GM18909 (cell line): ENCODE results near the gene ASIC2.

Source experiments
- ATAC-seq: cut with Tn5 transposase; IDR thresholded peaks from one replicate; pipeline ENCODE4 v1.9.1; 2021; ENCODE audit warnings: mild to moderate bottlenecking; ENCODE audit not compliant: unreplicated experiment, poor library complexity

ASIC2 gene

DNA sequence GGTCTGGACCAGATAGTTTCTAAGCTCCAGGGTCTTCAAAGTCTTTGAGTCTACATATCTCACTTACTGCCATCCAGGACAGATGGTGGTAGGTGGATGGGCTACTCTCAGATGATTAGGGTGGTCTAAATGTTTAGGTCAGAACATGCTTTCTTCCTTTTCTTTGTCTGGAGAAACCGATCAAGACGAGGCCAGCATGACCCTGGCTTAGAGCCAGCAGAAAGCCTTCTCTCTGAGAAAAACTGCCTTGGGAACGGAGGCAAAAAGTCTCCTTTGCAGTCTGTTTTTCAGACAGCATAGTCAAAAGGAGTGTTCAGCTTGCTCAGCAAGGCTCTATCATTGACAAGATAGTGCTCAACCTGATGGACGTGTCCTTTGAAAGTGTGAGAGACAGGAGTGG lies 252.6 kb downstream of the ASIC2 start:
- ATAC-seq, result no peak

DNA sequence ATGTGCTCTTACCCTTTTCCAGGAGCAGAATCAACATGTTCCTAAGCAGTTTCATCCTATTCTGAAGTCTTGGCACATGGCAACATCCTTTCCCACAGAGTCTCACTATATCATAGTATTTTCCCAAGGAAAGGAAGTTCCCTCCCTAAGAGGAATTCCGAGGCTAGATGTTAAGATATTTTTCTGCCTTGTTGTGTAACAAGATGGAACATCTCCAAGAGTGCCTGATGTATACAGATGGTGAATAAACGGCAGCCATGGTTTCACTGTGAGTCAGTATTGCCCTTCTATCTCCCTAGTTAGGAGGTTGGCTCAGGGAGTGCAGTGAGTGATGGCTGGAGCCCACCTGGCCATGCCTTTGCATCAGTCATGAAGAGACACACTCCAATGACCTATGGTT lies 253.2 kb downstream of the ASIC2 start:
- no peak for ATAC-seq

DNA sequence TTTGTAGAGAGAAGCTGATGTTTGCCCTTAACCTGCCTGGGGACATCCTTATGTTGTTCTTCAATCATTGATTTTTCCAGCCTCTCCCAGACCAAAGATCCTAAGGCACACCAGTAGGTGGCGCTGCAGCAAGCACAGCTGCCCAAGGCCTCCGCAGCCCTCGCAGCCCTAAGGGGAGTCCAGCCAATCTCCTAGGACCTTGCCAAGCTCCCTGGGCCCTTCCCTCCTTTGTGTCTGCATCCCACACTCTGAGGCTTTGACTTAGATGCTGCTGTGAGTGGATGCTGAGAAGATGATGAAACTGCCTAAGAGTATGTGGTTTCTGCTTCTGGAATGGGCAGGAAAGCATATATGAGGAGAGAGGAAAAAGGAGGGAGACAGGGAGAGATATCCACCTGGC lies 254.4 kb downstream of the ASIC2 start:
- ATAC-seq, result no peak

DNA sequence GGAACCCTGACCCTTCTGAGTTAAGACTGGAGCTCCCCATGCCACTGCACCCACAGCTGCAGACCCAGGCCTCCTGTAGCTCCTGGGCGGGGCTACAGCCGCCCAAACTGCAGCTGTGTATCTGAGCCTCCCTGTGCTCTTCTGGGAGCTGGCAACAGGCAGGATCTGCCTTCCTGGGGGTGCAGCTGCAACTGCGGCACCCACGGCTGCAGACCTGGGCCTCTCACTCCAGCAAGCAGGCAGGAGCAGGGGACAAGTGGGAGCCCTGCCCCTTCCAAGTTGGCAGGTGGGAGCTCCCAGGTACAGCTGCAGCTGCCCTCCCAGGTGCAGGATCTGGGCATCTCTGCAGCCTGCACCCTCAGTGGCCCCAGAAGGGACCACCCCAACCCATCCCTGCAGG lies 259.9 kb downstream of the ASIC2 start:
- ATAC-seq, result no peak

DNA sequence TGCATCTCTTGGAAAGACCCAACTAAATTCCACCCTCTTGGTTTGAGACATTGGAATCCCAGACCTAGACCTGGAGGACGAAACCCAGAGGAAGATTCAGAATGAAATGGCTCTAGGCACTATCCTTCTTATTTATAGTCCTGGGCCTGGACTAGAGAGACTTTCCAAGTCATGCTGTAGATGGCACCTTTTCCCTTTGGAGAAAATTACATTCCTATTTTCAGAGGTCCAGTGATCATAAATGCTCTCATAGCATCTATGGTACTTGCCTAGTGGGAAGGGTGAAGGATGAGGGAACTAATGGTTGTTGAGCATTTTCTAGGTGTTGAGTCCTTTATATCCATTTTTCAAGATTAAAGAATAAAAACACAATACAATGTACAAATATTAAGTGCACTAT lies 264.3 kb downstream of the ASIC2 start:
- no peak for ATAC-seq

DNA sequence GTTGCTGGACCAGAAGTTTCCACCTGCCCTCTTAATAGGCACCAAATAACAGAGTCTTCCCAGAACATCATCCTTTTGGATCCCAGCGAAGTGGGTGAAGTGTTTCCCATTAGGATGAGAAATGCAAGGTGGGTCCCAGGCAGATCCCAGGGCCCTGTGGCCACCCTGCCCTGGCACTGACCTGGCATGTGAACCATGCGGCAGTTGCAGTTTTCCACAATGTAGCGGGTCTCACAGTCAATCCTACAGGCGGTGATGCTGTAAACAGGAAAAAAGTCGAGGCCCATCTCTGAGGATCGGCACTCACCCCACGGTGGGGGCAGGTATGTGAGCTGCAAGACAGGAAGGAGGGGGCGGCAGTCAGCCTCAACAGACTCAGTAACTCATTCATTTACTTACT lies 265.0 kb downstream of the ASIC2 start:
- ATAC-seq, result no peak

DNA sequence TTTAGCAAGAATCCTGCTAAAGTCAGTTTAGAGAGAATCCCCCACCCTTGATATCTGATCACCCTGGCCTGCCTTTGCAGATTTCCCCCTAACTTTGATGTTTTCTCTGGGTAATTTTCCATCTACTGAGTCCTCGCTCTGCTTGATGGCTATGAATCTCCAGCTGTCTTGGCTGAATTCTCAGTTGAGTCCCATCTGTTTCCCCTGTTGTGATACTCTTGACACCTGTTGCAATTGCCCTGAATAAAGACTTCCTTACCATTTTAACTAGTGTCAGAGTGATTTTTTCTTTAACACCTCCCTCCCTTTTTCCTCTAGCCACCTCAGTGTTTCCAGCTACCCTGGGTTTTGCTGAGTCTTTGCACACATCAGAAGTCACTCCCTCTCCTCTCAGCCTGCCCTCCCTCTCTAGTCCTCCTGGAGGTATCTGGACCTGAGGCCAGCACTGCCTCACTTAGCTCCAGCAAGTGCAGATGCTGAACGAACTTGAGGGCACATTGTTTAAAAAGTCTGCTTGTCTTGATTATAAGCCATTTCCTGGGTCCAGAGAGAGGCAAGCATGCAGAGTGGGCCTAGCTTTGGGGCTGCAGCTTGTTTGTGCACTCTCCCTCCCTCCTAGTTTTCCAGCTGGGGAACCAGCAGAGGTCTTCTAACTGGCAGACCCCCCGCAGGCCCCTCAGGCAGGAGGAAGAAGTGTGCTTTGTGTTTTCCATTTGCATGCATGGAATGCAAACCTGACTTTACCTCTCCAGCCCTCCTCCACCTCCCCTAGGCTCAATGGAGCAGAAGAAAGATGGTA lies 268.2 kb downstream of the ASIC2 start:
- ATAC-seq, result no peak

DNA sequence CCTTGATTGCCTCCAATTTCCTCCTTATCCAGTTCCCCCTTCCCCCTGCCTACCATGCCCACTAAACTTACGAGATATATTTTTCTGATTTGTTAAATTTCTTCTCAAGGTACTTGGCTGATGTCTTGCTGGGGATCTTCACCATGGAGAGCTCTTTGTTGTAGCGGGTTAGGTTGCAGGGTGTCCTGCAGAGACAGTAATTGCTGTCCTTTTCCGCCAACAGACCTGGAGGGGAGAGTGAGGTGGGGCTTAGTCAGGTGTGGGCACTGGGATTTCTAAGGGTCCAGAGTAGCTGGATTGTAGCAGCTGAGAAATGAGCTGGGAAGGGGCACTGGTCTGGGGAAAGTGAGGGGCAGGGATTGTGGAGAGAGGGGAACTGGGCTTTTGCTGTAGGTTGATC lies 269.3 kb downstream of the ASIC2 start:
- no peak for ATAC-seq

DNA sequence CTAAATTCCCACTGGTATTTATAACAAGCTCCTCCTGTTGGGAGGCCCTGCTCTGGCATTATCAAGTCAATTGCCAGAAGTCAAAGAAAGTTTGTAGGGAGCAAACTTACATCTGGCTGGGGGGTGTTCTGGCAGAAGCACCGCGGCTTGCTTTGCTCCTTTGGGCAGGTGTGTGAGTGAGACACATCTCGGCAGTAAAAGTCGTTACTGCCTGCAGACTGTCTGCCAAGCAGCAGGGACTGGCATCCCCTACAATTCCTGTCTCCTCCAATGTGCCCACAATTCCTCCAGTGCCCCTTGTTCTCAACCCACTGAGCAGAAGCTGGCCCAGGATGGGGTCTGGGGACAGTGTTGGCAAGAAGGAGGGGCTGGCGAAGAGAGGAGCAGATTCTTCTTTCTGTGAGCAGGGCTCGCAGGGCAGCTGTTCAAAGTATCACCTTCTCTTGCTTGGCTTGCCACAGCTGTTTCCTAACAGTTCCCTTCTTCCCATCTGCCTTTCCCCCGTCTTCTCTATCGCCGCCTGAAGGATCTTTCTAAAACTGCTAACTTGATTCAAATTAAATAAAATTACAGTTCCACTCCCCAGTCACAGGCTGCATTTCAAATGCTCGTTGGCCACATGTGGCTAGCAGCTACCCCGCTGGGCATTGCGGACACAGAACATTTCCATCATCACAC lies 271.2 kb downstream of the ASIC2 start:
- no peak for ATAC-seq

DNA sequence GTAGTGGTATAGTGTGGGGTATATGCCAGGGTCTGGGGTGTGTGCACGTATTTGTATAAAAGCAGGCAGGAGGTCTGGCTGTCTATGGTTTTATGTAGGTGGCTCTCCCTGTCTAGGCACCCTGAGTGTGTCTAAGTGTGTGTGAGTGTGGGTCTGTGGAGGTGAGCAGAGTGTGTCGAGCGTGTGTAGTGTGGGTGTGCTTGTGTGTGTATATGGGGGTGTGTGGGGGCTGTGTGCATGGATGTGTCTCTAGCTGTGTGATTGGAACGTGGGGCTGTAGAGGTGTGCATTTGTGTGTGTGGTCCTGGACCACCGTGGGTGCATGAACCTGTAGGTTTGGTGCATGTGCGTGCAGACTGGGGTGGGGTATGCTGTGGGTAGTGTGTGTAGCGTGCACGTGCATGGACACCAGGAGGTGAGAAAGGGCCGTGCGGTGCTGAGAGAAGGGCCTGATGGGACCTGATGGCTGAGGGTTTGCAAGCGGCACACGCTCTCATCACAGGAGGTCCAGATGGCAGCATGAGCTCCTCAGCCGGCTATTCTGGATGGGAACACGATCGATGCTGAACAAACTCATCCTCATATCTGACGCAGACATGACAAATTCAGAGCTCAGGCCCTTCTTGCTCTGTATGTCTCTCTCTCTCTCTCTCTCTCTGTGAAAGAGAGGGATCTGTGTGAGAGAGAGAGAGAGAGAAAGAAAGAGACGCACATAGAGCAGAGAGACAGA lies 273.8 kb downstream of the ASIC2 start:
- no peak for ATAC-seq

DNA sequence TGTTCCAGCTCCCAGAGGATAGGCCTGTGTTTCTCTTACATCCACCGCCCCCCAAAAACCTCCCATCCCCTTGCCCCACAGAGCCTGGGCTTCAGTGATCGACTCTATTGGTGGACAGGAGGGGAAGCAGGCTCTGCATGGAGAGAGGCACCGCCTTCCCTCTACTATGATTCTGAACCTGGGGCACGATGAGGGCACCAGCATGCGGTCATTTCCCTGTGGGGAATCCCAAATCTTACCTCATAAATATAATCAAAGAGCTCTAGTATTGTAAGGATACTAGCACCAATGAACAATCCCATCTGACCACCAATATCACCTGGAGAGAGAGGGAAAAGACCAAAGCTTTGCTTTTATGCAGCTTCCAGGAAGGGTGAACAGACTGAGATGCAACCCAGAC lies 275.7 kb downstream of the ASIC2 start:
- ATAC-seq, result no peak

DNA sequence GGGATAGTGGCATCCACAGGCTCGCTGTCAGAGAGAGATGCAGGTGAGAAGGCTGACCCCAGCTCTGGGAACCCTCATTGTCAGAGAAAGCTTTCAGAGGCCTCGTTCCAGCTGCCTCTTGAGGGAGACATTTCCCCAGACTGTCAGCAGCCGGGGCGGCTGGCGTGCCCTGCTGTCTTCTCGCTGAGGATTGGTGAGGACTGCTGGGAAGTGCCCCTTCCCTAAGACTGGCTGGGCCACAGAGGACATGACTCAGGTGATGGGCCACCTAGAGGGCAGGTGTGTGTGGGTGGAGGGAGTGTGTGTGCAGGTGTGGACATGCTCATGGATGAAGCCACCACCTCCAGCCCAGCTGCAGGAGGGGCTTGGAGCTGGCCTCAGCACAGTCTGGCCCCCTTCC lies 276.2 kb downstream of the ASIC2 start:
- no peak for ATAC-seq

DNA sequence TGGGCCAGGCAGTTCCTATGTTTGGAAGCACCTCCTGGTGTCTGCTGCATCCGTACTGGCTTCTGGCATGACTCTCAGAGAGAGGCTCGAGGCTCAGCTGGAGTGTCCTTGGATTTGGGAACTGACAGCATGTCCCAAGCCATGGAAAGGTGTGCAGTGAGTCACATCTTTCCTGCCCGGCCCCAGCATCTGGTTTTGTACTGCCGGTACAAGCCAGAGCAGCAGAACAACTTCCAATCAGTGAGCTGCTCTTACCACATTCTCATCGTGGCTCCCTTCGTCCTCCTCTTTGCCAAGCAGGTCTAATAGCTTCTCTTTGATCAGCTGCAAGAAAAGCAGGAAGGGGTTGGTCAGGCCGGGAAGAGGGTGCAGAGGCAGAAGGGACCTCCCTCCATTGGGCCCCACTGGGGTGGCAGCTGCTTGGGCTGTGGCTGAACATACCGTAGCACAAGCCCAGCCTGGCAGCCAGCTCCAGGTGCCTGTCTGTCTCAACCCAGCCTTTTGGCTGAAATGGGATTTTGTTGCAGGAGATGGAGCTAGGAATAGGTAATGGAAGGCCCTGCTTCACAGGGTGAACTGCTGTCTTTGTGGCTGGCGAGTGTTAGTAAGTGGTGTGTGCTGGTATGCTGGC lies 277.3 kb downstream of the ASIC2 start:
- no peak for ATAC-seq

DNA sequence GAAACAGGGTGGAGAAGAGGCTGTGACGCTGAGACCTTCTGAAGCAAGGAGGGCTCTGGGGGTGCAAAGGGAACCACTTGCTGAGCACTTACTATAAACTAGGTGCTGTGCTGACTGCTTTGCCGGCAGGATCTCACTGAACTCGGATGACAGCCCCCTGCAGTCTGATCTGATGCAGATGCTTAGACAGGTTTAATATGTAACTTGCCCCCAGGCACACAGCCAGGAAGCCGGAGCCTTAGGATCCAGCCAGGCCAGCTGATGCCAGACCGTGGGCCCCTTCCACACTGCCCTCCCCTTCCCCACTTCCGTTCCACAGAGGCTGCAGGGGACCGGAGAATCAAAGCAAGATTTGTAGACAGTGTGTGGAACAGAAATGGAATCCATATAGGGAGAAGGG lies 278.3 kb downstream of the ASIC2 start:
- ATAC-seq, result no peak

DNA sequence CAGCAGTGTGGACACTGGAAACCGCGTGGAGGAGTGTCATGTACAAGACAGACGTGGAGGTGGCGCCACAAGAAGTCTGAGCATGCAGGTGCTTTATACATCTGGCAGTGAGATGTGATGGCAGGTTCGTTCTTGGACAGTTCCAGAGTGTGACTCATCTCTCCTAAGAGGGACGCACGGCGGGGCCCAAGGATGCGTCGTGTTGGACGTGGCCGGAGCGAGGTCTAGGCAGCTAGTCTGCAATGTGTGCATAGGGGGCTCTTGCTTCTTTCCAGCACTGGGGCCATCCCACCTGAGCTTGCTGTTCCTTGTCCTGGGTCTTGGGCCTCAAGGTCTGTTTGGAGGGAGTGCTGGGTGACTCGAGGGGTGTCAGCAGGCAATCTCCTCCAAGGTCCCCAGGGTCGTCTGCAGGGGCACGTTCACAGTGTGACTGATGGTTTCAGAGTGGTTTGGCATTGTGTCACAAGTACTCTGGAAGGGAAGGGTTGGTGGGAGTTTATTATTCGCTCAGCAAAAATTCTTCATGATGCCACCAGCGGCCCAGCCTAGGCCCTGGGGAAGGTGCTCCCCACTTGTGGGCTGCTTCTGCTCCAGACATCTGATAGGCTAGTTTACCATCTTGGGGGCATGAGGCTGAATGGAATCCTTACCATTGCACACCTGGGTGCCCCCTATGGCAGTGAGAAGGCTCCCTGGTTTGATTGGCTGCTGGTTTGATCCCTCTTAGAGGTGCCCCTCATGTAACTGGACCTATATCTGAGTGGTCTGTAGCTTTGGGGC lies 279.3 kb downstream of the ASIC2 start:
- ATAC-seq, result no peak

DNA sequence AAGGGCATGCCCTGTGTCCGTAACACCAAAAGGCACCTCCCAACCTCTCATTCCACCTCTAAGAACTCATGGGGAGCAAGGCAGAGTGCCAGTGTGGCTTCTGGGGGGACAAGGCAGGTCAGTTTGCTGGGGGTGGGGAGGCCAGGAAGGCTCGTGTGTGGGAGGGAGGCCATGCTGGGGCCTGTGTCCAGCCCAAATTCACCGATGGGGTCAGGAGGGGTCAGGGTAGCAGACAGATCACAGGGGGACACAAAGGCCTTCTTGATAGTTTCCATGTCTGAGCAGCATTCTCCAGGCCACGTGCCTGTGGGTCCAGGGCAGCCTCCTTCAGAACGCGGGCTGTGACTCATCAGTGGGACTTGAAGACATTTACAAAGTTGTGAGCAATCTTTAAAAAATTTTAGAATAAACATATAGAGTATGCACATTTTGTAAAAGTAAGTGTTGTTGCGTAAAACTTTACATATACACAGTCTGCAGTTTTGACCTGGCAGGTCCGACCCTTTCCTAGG lies 280.5 kb downstream of the ASIC2 start:
- ATAC-seq, result no peak

DNA sequence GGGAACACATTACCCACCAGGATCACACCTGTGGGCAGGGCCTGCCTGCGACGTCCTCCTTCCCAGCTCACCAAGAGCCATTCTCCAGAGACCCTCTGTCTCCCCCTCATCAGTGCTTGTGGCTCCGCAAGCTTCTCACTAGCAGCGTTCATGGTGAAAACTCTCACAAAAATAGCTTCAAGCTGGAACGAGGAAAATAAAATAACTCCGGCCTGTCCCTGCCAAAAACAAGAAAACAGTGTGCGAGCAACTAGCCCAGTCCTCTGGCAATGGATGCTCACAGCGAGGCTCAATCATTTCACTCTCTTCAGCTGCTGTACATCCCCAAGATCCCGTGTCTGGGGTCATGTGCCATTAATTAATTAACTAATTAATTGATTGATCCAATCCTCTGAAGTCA lies 283.5 kb downstream of the ASIC2 start:
- ATAC-seq, result no peak

DNA sequence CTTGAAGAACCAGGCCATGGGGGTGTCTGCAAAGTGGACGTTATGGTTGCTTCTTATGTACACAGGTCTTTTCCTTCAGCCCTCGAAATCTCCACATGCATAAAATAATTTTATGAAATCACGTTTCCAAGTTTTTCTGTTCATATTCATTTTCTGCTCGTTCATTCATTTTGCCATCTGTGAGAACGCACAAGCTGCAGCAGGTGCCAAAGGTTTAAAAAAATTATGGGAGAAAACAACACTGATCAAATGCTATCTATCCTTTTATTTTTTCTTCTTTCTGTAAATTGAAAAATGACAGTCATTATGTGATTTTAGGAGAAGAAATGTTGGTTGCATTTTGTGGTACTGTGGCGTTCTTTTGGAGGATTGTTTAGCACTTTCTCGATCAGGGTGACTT lies 285.9 kb downstream of the ASIC2 start:
- ATAC-seq, result no peak

DNA sequence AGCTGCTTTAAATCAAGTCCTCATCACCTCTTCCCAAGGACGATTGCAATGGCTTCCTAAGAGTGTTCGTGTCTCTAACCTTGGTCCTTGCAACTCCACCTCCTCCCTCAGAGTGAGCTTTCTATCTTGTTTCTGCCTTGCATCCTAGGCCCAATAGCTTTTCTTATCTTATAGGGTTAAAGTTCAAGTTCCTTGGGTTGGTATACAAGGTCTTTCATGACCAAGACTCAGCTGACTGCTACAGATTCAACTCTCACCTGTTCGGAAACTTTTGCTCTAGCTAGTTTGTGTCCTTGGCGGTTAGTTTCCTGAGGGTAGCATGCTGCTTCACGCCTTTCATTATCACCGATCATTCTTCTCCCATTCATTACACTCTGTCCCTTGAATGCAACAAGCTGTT lies 290.8 kb downstream of the ASIC2 start:
- ATAC-seq, result no peak

DNA sequence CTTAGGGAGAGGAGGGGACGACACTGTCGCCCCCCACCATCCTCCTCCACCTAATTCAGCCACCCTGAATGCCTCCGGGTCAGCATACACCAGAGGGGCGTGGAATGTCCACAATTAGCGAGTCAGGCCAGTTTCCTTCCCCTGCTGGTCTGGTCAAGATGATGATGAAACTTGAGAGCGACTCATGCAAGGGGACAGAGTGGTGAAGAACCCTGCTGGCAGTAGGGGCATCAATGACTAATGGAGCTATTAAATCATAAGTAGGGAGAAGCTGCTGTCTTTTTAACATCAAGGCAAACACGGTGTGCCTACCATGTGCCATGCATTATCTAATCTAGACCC lies 294.2 kb downstream of the ASIC2 start:
- ATAC-seq, result no peak
